ENCODE measurements around the gene PAFAH2. TPM values are rescaled to one million over a fixed set of nuclear protein-coding genes. Genes with fewer than 3 reads are reported as not detected.

The PAFAH2 gene
- total and polyA plus RNA-seq, 4 donors, result 9.0 to 13.8 (median 10.8) TPM

GRCh38 chr1:25979210-25979609, 18.7 kb downstream of the PAFAH2 start (continued):
- TF ChIP-seq, protein P1, sequence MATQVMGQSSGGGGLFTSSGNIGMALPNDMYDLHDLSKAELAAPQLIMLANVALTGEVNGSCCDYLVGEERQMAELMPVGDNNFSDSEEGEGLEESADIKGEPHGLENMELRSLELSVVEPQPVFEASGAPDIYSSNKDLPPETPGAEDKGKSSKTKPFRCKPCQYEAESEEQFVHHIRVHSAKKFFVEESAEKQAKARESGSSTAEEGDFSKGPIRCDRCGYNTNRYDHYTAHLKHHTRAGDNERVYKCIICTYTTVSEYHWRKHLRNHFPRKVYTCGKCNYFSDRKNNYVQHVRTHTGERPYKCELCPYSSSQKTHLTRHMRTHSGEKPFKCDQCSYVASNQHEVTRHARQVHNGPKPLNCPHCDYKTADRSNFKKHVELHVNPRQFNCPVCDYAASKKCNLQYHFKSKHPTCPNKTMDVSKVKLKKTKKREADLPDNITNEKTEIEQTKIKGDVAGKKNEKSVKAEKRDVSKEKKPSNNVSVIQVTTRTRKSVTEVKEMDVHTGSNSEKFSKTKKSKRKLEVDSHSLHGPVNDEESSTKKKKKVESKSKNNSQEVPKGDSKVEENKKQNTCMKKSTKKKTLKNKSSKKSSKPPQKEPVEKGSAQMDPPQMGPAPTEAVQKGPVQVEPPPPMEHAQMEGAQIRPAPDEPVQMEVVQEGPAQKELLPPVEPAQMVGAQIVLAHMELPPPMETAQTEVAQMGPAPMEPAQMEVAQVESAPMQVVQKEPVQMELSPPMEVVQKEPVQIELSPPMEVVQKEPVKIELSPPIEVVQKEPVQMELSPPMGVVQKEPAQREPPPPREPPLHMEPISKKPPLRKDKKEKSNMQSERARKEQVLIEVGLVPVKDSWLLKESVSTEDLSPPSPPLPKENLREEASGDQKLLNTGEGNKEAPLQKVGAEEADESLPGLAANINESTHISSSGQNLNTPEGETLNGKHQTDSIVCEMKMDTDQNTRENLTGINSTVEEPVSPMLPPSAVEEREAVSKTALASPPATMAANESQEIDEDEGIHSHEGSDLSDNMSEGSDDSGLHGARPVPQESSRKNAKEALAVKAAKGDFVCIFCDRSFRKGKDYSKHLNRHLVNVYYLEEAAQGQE (IDR thresholded peaks at IDR 0.05), result no peak
- TF ChIP-seq TAF1 (conservative IDR thresholded peaks at IDR 0.05) (no peak), SP1 (IDR thresholded peaks at IDR 0.05) (no peak), FOXA2 (IDR thresholded peaks at IDR 0.05) (no peak), RXRA (IDR thresholded peaks at IDR 0.05) (no peak)

- Histone ChIP-seq H3K36me3 (ENCODE audit: control insufficient read depth in 4 of 4, insufficient read depth in 3 of 4, low read depth in 1 of 4, low read length in 3 of 4) (peaks cover 14 to 59% (median 39%) of the 10 kb centered on the region in 4 donors), H3K4me3 (ENCODE audit: low read depth in 1 of 3, low read length in 3 of 3) (no peak overlapping the region), H3K9ac (ENCODE audit: low read depth in 1 of 2, low read length in 2 of 2) (no peak overlapping the region), H3K9me3 (ENCODE audit: control insufficient read depth in 4 of 4, low read length in 3 of 4) (no peaks in the 10 kb centered on the region), H3K4me1 (ENCODE audit: control insufficient read depth in 4 of 4, insufficient read depth in 4 of 4, low read length in 3 of 4) (no peaks in the 10 kb centered on the region), H3K27me3 (ENCODE audit: control insufficient read depth in 4 of 4, insufficient read depth in 4 of 4, low read length in 3 of 4) (no peaks in the 10 kb centered on the region), H3K27ac (ENCODE audit: low read depth in 1 of 2, low read length in 2 of 2) (no peak overlapping the region)
- no peak for TF ChIP-seq NR2F2 (IDR thresholded peaks at IDR 0.05)
- no peak for DNase-seq (ENCODE audit: low spot score)
- 86% methylated on average over 2 of the region's 2 CpGs for WGBS
Measured at GRCh38 chr1:25978403-25978802, 19.5 kb downstream of the PAFAH2 start.

DNA sequence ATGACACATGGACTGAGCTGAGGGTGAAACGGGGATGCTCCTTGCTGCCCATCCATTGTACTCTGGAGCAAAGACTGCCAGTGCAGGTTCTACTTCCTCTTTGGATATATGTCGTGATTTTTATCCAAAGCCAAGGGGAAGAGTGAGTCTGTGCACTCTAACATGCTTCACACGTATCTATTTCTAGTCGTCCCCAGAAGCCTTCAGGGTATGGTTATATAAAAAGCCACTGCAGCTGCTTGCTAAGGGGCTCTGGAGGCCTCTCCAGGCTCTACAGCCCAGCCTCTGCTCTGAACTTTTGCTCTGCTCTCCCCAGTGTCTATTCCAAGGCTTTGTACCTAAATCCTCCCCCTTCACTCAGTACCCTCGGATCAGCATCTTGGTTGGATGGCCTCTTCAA, 20.1 kb downstream of the PAFAH2 start:
- Histone ChIP-seq H3K27me3 (ENCODE audit: control insufficient read depth in 4 of 4, insufficient read depth in 4 of 4, low read length in 3 of 4) (no peaks in the 10 kb centered on the region), H3K9ac (ENCODE audit: low read depth in 1 of 2, low read length in 2 of 2) (no peak overlapping the region), H3K4me3 (ENCODE audit: low read depth in 1 of 3, low read length in 3 of 3) (no peak overlapping the region), H3K4me1 (ENCODE audit: control insufficient read depth in 4 of 4, insufficient read depth in 4 of 4, low read length in 3 of 4) (no peaks in the 10 kb centered on the region), H3K27ac (ENCODE audit: low read depth in 1 of 2, low read length in 2 of 2) (no peak overlapping the region), H3K36me3 (ENCODE audit: control insufficient read depth in 4 of 4, insufficient read depth in 3 of 4, low read depth in 1 of 4, low read length in 3 of 4) (peaks cover 15 to 61% (median 39%) of the 10 kb centered on the region in 4 donors), H3K9me3 (ENCODE audit: control insufficient read depth in 4 of 4, low read length in 3 of 4) (no peaks in the 10 kb centered on the region)
- WGBS, result 96% methylated on average over 5 of the region's 5 CpGs
- TF ChIP-seq, protein P1 (IDR thresholded peaks at IDR 0.05), result no peak
- DNase-seq (ENCODE audit: low spot score), result no peak

DNA sequence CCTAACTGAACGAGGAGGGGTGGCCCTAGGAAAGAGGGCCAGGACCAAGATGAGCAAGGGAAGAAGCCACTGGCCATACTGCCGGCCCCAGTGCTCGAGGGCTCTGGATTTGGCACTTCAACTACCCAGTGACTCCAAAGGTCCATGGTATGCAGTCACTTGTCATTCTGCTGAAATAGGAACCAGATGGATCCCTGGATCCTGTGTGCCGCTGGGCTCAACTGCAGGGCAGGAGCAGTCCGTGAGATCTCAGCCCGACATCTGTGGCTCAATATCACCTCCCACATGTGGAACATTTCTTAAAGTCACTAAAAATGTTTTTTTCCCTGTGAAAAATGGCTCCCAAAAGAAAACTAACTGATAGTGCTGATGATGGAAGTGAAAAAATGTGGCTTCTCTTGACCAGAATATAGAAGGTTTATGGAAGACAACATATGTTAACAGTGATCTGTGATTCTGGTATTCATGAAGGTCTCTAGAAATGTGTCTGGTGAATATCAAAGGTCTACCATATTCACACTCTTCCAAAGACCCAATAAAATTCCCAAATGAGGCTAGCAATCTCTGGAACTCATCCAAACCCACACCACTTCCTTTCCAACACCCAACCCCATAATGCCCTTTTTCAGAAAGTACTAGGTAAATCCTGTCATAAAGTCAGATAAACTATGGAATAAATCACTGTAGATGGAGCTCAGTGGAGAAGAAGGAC, 24.1 kb downstream of the PAFAH2 start:
- WGBS, result 97% methylated on average over 6 of the region's 6 CpGs
- H3K36me3 ChIP-seq (ENCODE audit: control insufficient read depth in 4 of 4, insufficient read depth in 3 of 4, low read depth in 1 of 4, low read length in 3 of 4), result peaks cover 12 to 53% (median 41%) of the 10 kb centered on the region in 4 donors

More for the DNA sequence above, 24.1 kb downstream of the PAFAH2 start:
- H3K27me3 ChIP-seq (ENCODE audit: control insufficient read depth in 4 of 4, insufficient read depth in 4 of 4, low read length in 3 of 4), result no peaks in the 10 kb centered on the region
- H3K4me3 ChIP-seq (ENCODE audit: low read depth in 1 of 3, low read length in 3 of 3), result no peak overlapping the region
- H3K4me1 ChIP-seq (ENCODE audit: control insufficient read depth in 4 of 4, insufficient read depth in 4 of 4, low read length in 3 of 4), result no peaks in the 10 kb centered on the region
- H3K9me3 ChIP-seq (ENCODE audit: control insufficient read depth in 4 of 4, low read length in 3 of 4), result no peaks in the 10 kb centered on the region
- no peak for DNase-seq (ENCODE audit: low spot score)
- no peak overlapping the region for H3K9ac ChIP-seq (ENCODE audit: low read depth in 1 of 2, low read length in 2 of 2)
- TF ChIP-seq NR2F2 (IDR thresholded peaks at IDR 0.05) (no peak), FOXA1 (IDR thresholded peaks at IDR 0.05) (no peak), RAD21 (IDR thresholded peaks at IDR 0.05) (no peak)
- TF ChIP-seq, protein P1 (IDR thresholded peaks at IDR 0.05), result no peak
- TF ChIP-seq, protein P2, sequence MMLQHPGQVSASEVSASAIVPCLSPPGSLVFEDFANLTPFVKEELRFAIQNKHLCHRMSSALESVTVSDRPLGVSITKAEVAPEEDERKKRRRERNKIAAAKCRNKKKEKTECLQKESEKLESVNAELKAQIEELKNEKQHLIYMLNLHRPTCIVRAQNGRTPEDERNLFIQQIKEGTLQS (IDR thresholded peaks at IDR 0.05), result no peak
- H3K27ac ChIP-seq (ENCODE audit: low read depth in 1 of 2, low read length in 2 of 2), result no peak overlapping the region

Data from liver (tissue), 9 donors.